GM19467 (cell line): Measurements from ENCODE around the gene CUL4A.
A peak's percentile ranks its signal among the peaks of the same experiment; 100 is the strongest.
"Not testable (repeated sequence)": the region's sequence is repeated elsewhere in the genome, so short reads cannot be mapped to it uniquely, and the experiment has no call there.

Experiments
- ATAC-seq: cut with Tn5 transposase; IDR thresholded peaks from one replicate; pipeline ENCODE4 v1.9.1; 2021; ENCODE audit warnings: mild to moderate bottlenecking, moderate library complexity; ENCODE audit not compliant: unreplicated experiment

The CUL4A gene

DNA sequence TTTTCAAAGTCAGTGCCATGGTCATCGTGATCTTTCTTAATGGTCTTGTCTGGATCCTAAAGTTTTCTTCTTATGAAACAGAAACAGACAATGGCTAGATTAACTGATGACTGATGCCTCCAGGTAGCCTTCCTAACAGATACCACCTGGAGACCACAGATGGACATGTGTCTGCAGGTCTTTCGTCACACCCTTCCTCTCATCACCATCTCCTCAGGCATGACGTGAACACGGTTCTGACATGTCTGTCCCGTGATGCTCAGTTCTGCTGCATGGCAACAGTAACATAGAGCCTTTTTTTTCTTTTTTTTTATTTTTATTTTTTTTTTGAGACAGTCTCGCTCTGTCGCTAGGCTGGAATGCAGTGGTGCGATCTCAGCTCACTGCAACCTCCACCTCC, 74.5 kb downstream of the CUL4A start:
- ATAC-seq: no peak

- no peak for ATAC-seq
These were observed 79.5 kb downstream of the CUL4A start for GRCh38 chr13:113288880-113289279.

GRCh38 chr13:113291129-113291528, 81.7 kb downstream of the CUL4A start:
- ATAC-seq: no peak

- no peak for ATAC-seq
These were observed 82.8 kb downstream of the CUL4A start for GRCh38 chr13:113292021-113292862.

- ATAC-seq: no peak
These were observed 84.3 kb downstream of the CUL4A start for GRCh38 chr13:113293686-113294085.

GRCh38 chr13:113295776-113296175, 86.4 kb downstream of the CUL4A start:
- ATAC-seq: no peak

DNA sequence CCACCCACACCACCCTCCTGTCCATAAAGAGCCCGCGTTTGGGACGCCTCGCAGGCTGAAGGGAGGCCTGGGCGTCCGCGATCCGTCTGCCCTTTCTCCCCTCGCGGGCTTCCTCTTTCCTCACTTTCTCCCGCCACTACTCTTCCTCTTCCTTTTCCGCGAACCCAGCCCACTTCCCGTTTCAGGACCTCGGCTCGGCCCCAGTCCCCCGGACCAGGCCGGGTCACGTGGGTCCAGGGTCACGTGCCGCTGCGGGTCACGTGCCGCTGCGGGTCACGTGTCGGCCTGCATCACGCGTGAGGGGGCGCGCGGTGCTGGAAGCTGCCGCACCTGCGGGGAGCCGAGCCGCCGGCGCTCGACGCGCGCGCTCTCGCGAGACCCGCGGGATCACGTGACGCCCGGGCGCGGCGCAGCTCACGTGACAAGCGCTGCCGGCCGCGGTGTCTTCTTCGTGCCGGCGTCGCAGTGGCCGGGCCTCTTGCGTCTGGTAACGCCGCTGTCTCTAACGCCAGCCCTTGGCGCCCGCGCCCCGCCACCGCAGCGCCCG, 87.5 kb downstream of the CUL4A start, which contains the start of gene LAMP1:
LAMP1 (plus strand) TSS at position 417 of the 547 bp plus-strand sequence. CDS start 196 bp downstream, outside the sequence.
- ATAC-seq: peak; percentile 77

DNA sequence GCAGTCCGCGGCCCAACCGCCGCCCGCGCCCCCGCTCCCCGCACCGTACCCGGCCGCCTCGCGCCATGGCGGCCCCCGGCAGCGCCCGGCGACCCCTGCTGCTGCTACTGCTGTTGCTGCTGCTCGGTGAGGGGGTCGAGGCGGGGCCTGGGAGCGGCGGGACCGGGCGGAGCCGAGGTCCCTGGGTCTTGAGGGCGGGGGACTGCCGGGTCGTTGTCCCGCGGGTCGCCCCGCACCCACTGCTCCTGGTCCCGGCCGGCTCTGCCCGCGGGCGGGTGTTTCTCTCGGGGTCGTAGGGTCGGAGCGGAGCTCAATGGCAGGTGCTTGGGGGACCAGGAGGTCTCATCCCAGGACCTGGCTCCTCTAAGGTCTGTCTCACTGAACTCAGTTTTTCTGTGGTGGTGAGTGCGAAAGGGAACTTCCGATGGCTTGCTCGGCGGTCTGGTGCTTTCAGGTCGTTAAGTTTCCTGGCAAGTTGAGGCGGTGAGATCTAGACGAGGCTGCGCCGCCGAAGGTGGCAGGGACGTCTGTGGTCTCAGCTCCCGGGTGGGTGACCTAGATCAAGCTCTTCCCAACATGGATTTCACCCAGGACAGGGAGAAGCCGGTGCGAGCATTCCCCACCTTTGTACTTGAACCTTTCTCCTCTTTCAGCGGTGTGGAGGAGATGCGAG, 88.1 kb downstream of the CUL4A start:
- ATAC-seq: peak; percentile 30

- no peak for ATAC-seq
These were observed 88.9 kb downstream of the CUL4A start for GRCh38 chr13:113298043-113298945.

DNA sequence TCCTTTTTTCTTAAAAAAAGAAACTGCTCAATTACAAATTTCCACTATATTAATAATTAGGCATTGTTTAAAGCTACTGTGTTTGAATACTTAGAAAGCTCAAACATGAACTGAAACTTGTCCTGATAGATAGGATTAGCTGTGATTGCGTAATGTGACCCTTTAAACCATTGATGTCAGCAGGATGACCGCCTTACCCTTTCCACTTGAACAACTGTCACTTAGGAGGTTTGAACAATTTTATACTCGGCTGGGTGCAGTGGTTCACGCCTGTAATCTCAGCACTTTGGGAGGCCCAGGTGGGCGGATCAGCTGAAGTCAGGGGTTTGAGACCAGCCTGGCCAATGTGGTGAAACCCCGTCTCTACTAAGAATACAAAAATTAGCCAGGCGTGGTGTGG, 90.5 kb downstream of the CUL4A start:
- no peak for ATAC-seq

DNA sequence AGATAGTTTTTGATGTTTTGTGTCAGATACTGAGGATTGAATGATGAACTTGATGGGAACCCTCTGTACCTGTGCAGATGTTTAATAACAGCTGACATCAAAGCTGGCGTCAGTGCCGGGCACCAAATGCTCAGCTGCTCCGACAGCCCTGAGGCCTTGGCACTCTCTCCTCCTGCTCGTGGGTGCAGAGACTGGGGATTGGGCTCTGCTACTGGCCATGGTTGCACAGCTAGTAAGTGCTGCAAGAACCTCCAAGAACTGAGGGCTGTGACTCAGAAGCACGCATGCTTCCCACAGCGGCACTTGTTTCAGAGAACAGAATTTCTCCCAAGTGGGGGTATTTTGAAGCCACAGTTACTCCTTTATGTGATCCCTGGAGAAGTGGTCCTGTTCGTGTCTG, 93.6 kb downstream of the CUL4A start:
- no peak for ATAC-seq

GRCh38 chr13:113304121-113304520, 94.7 kb downstream of the CUL4A start:
- ATAC-seq: no peak

DNA sequence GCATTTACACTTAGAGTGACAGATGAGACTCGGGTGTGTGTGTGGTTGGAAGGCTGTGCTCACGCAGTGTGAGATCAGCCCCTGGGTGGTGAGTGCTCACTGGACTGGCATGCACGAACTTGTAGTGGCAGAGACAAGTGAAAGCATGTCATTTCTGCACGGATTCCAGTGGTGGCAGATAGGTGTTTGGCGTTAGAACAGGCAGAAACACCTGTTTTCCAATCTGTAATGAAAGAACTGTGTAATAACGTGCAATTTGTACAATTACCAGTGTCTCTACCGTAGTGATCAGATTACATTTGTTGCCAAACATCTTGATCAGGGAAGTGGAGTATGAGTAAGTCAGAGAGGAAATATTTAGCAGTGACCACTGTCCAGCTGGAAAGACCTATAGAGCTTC, 95.8 kb downstream of the CUL4A start:
- ATAC-seq: no peak

DNA sequence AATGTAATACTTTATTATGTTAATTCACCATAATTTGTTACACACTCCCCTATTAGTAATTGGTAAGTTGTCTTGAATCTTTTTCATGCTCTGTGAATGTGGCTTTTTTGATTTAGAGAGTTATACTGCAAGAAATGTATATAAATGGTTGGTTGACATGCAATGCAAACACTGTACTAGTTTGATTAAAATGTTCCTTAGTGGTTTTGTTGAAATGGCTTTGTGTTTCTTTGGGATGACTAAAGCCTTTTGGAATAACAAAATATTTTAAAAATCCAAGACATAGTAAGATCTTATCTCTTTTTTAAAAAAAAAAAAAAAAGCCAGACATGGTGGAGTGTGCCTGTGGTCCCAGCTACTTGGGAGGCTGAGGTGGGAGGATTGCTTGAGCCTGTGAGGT, 98.1 kb downstream of the CUL4A start:
- ATAC-seq: no peak

DNA sequence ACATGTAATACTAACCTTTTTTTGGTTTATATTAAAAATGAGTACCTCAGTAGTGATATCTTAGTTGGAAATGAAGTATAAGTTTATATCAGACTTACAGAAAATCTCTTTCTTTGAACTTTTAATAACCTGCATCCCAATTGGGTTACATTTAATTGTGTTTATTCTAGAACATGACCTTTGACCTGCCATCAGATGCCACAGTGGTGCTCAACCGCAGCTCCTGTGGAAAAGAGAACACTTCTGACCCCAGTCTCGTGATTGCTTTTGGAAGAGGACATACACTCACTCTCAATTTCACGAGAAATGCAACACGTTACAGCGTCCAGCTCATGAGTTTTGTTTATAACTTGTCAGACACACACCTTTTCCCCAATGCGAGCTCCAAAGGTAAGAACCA, 100.1 kb downstream of the CUL4A start:
- no peak for ATAC-seq

GRCh38 chr13:113314112-113314511, 104.7 kb downstream of the CUL4A start:
- ATAC-seq: not testable (repeated sequence)

DNA sequence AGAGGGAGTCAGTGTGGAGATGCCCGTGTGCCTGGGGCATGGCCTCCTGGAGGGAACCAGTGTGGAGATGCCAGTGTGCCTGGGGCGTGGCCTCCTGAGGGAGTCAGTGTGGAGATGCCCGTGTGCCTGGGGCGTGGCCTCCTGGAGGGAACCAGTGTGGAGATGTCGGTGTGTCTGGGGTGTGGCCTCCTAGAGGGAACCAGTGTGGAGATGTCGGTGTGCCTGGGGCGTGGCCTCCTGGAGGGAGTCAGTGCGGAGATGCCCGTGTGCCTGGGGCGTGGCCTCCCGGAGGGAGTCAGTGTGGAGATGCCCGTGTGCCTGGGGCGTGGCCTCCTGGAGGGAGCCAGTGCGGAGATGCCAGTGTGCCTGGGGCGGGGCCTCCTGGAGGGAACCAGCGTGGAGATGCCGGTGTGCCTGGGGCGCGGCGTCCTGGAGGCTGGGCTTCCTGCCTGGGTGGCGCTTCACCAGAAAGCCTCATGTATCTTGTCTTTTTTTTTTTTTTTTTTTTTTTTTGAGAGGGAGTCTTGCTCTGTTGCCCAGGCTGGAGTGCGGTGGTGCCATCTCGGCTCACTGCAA, 105.6 kb downstream of the CUL4A start:
- not testable (repeated sequence) for ATAC-seq

- ATAC-seq: no peak
These were observed 106.6 kb downstream of the CUL4A start for GRCh38 chr13:113315992-113316391.
